ENCODE results near the gene PSMF1. TPM values are rescaled to one million over a fixed set of nuclear protein-coding genes. Genes with fewer than 3 reads are reported as not detected.

The PSMF1 gene
- total RNA-seq, 5 donors from 2014 or later (not counting 1 experiment from before 2014, with no cell fraction given): 106 to 142 (median 127) TPM

DNA sequence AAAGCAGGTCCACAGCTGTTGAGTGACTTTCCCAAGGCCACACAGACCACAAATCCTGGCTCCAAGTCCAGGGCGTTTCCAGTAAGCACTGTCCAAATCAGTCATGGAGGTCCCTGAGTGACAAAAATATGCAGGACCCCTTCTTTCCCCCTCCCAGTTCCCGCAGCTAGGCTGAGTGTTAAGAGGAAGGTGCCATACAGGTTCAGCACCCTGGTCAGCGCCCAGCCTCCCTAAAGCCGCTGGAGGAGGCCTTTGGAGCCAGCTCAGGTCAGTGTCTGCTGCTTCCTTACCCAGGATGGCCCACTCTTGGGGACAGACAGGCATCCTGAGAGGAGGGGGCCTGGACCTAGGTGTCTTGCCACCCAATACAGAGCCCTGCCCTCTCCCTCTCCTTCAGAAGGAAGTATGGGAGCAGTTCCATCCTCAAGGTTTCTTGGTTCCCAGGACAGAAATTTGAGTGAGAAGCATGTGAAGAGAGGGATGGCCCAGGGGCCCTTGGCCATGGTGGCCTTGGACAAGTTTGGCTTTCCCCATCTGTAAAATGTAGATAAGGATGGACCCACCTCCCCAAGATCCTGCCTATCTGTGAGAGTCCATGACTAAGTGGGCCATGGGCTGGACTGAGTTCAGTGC, 53.2 kb downstream of the PSMF1 start:
- no CpG with 5 or more reads among the region's 4 CpGs for WGBS (ENCODE audit: insufficient coverage)
- H3K27me3 Mint-ChIP-seq: no peaks in the 10 kb centered on the region
- Histone ChIP-seq H3K4me1 (ENCODE audit: control insufficient read depth in 1 of 2, extremely low read depth in 1 of 2, insufficient read depth in 2 of 2, low read length in 2 of 2) (no peaks in the 10 kb centered on the region), H3K9me3 (no peaks in the 10 kb centered on the region), H3K27me3 (replicated peaks in 1 of 2; ENCODE audit: control insufficient read depth in 2 of 2, extremely low read depth in 1 of 2, insufficient read depth in 2 of 2, low read length in 1 of 2) (no peaks in the 10 kb centered on the region), H3K27ac (ENCODE audit: low read length) (no peak overlapping the region), H3K36me3 (ENCODE audit: control insufficient read depth in 2 of 2, extremely low read depth in 1 of 2, insufficient read depth in 1 of 2, low read length in 1 of 2) (peaks cover 12 to 73% of the 10 kb centered on the region in 2 donors), H3K4me3 (ENCODE audit: control insufficient read depth in 1 of 2, extremely low read depth in 1 of 2, low read length in 1 of 2) (no peak overlapping the region)
- ATAC-seq (replicated peaks in 1 of 4) (no peak), DNase-seq (peak in 6 of 35 experiments; percentile 4 to 28 (median 17))
- peaks cover 84% of the 10 kb centered on the region for H3K36me3 Mint-ChIP-seq
- ChIA-PET POLR2A (no interaction called here), CTCF (no interaction called here)
- H3K9me3 Mint-ChIP-seq: no peaks in the 10 kb centered on the region
- H3K4me3 Mint-ChIP-seq: no peak overlapping the region
- no peaks in the 10 kb centered on the region for H3K4me1 Mint-ChIP-seq
- H3K27ac Mint-ChIP-seq: no peak overlapping the region

DNA sequence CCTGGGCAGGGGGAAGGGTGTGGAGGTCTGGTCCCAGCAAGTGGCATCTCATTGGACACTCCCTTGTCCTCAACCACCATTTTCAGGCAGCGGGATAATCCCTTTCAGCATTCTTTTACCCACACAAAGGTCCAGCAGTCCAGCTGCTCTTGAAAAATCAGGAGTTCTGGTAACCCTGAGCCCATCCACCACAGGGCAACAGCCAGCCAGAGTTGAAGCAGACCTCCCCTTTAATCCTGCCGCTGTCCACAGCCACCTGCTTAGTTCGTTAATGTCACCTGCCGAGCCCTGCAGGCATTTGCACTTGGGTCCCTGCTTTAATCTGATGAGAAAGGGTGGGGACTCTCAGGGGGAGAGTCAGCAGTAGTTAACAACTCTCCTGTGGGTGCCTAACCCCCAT, 55.3 kb downstream of the PSMF1 start:
- no peaks in the 10 kb centered on the region for H3K27me3 ChIP-seq (replicated peaks in 1 of 2; ENCODE audit: control insufficient read depth in 2 of 2, extremely low read depth in 1 of 2, insufficient read depth in 2 of 2, low read length in 1 of 2)
- no peak overlapping the region for H3K27ac ChIP-seq (ENCODE audit: low read length)
- no peaks in the 10 kb centered on the region for H3K4me1 ChIP-seq (ENCODE audit: control insufficient read depth in 1 of 2, extremely low read depth in 1 of 2, insufficient read depth in 2 of 2, low read length in 2 of 2)
- ATAC-seq (replicated peaks in 1 of 4): no peak
- no peak overlapping the region for H3K27ac Mint-ChIP-seq
- no peaks in the 10 kb centered on the region for H3K27me3 Mint-ChIP-seq
- CTCF ChIA-PET: no interaction called here
- POLR2A ChIA-PET: no interaction called here
- no peak overlapping the region for H3K4me3 ChIP-seq (ENCODE audit: control insufficient read depth in 1 of 2, extremely low read depth in 1 of 2, low read length in 1 of 2)
- DNase-seq: no peak
- no peaks in the 10 kb centered on the region for H3K4me1 Mint-ChIP-seq
- WGBS (ENCODE audit: insufficient coverage): 100% methylated on average over 1 of the region's 4 CpGs
- H3K4me3 Mint-ChIP-seq: no peak overlapping the region
- H3K36me3 Mint-ChIP-seq: peaks cover 73% of the 10 kb centered on the region
- no peaks in the 10 kb centered on the region for H3K9me3 Mint-ChIP-seq
- peaks cover 12 to 56% of the 10 kb centered on the region in 2 donors for H3K36me3 ChIP-seq (ENCODE audit: control insufficient read depth in 2 of 2, extremely low read depth in 1 of 2, insufficient read depth in 1 of 2, low read length in 1 of 2)
- H3K9me3 ChIP-seq: no peaks in the 10 kb centered on the region

DNA sequence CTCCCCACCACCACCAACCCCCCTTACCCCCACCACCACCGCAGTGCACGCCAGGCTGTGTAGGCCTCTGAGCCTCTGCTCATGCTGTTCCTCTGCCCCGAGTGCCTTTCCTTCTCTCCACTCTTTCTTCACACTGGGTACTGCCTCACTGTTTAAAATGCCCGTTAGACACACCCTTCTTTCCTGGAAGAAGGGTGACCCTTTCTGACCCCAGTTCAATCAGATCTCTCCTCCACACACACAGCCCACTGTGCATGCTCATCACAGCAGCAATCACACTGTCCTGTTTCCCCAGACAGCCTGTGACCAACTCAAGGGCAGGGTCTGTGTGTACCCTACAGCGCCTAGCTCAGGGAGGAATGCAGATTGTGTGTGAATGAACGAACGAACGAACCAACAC, 56.4 kb downstream of the PSMF1 start:
- H3K27me3 ChIP-seq (replicated peaks in 1 of 2; ENCODE audit: control insufficient read depth in 2 of 2, extremely low read depth in 1 of 2, insufficient read depth in 2 of 2, low read length in 1 of 2): no peaks in the 10 kb centered on the region
- Mint-ChIP-seq H3K9me3 (no peaks in the 10 kb centered on the region), H3K4me3 (no peak overlapping the region), H3K27ac (no peak overlapping the region), H3K27me3 (no peaks in the 10 kb centered on the region), H3K4me1 (no peaks in the 10 kb centered on the region), H3K36me3 (peaks cover 66% of the 10 kb centered on the region)
- no peaks in the 10 kb centered on the region for H3K4me1 ChIP-seq (ENCODE audit: control insufficient read depth in 1 of 2, extremely low read depth in 1 of 2, insufficient read depth in 2 of 2, low read length in 2 of 2)
- H3K36me3 ChIP-seq (ENCODE audit: control insufficient read depth in 2 of 2, extremely low read depth in 1 of 2, insufficient read depth in 1 of 2, low read length in 1 of 2): peaks cover 12 to 46% of the 10 kb centered on the region in 2 donors
- H3K27ac ChIP-seq (ENCODE audit: low read length): no peak overlapping the region
- ChIA-PET CTCF (no interaction called here), POLR2A (interaction anchor here in 1 of 2 donors (0.5 kb wide), 1 partner anchor 627 kb away, joined by 4 read pairs; no protein-coding TSS in a partner anchor)
- no peak overlapping the region for H3K4me3 ChIP-seq (ENCODE audit: control insufficient read depth in 1 of 2, extremely low read depth in 1 of 2, low read length in 1 of 2)
- DNase-seq (no peak), ATAC-seq (replicated peaks in 1 of 4) (no peak)
- no peaks in the 10 kb centered on the region for H3K9me3 ChIP-seq
- WGBS (ENCODE audit: insufficient coverage): 86% methylated on average over 3 of the region's 8 CpGs

DNA sequence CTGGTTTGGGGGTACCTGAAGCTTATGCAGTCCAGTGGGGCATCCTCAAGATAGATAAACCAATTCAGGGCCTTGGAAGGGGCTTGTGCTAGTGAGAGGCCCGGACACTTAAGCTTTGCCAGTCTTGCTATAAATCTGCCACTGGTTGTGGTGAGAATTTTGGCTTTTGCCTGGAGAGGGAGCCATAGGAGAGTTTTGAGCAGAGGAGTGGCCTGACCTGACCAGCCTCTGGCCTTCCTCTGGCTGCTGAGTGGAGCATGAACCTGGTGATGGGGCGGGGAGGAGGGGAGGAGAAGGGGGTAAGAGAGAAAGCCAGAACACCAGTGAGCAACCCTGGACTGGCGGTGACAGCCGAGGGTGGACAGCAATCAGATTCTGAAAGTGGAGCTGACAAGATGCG, 59.3 kb downstream of the PSMF1 start:
- H3K27ac Mint-ChIP-seq: peak overlapping the region in 1 of 2 donors; percentile 4
- Histone ChIP-seq H3K9me3 (no peaks in the 10 kb centered on the region), H3K4me1 (ENCODE audit: control insufficient read depth in 1 of 2, extremely low read depth in 1 of 2, insufficient read depth in 2 of 2, low read length in 2 of 2) (no peaks in the 10 kb centered on the region), H3K27ac (ENCODE audit: low read length) (no peak overlapping the region), H3K4me3 (ENCODE audit: control insufficient read depth in 1 of 2, extremely low read depth in 1 of 2, low read length in 1 of 2) (no peak overlapping the region), H3K27me3 (replicated peaks in 1 of 2; ENCODE audit: control insufficient read depth in 2 of 2, extremely low read depth in 1 of 2, insufficient read depth in 2 of 2, low read length in 1 of 2) (peaks cover 0 to 3% of the 10 kb centered on the region in 2 experiments), H3K36me3 (ENCODE audit: control insufficient read depth in 2 of 2, extremely low read depth in 1 of 2, insufficient read depth in 1 of 2, low read length in 1 of 2) (peaks cover 6 to 24% of the 10 kb centered on the region in 2 donors)
- DNase-seq (no peak), ATAC-seq (replicated peaks in 1 of 4) (no peak)
- 94% methylated on average over 5 of the region's 5 CpGs for WGBS (ENCODE audit: insufficient coverage)
- no peaks in the 10 kb centered on the region for H3K4me1 Mint-ChIP-seq
- no peaks in the 10 kb centered on the region for H3K9me3 Mint-ChIP-seq
- H3K4me3 Mint-ChIP-seq: no peak overlapping the region
- peaks cover 0 to 5% of the 10 kb centered on the region in 2 donors for H3K27me3 Mint-ChIP-seq
- ChIA-PET POLR2A (no interaction called here), CTCF (interaction anchor here in 1 of 2 donors (0.6 kb wide), 1 partner anchor 1415 kb away, joined by 3 read pairs; no protein-coding TSS in a partner anchor)
- H3K36me3 Mint-ChIP-seq: peaks cover 47% of the 10 kb centered on the region

DNA sequence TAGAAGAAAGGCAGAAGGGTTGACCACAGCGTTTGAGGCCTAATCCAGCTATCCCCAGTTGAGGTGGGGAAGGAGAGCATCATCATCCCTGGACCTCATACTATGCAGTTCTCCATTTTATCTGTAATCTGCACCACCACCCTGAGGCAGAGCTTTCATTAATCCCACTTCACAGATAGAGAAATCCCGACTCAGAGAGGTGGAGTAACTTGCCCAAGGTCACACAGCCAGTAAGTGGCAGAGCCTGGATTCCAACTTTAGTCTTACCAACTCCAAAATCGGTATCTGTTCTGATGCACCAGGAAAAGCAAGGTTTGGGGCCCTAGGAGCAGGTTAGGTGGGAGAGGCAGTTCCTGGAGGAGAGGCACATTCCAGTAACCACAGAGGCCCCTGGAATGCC, 59.7 kb downstream of the PSMF1 start:
- no peak overlapping the region for H3K4me3 ChIP-seq (ENCODE audit: control insufficient read depth in 1 of 2, extremely low read depth in 1 of 2, low read length in 1 of 2)
- ChIA-PET POLR2A (no interaction called here), CTCF (interaction anchor here in 1 of 2 donors (0.6 kb wide), 1 partner anchor 1414 kb away, joined by 3 read pairs; no protein-coding TSS in a partner anchor)
- no peak overlapping the region for H3K27ac Mint-ChIP-seq
- no peaks in the 10 kb centered on the region for H3K9me3 Mint-ChIP-seq
- peaks cover 3% of the 10 kb centered on the region in 2 experiments for H3K27me3 ChIP-seq (replicated peaks in 1 of 2; ENCODE audit: control insufficient read depth in 2 of 2, extremely low read depth in 1 of 2, insufficient read depth in 2 of 2, low read length in 1 of 2)
- H3K27ac ChIP-seq (ENCODE audit: low read length): no peak overlapping the region
- no peaks in the 10 kb centered on the region for H3K4me1 ChIP-seq (ENCODE audit: control insufficient read depth in 1 of 2, extremely low read depth in 1 of 2, insufficient read depth in 2 of 2, low read length in 2 of 2)
- no peaks in the 10 kb centered on the region for H3K9me3 ChIP-seq
- H3K4me1 Mint-ChIP-seq: no peaks in the 10 kb centered on the region
- H3K36me3 ChIP-seq (ENCODE audit: control insufficient read depth in 2 of 2, extremely low read depth in 1 of 2, insufficient read depth in 1 of 2, low read length in 1 of 2): peaks cover 6 to 22% of the 10 kb centered on the region in 2 donors
- peaks cover 43% of the 10 kb centered on the region for H3K36me3 Mint-ChIP-seq
- H3K4me3 Mint-ChIP-seq: no peak overlapping the region
- H3K27me3 Mint-ChIP-seq: peaks cover under 1 to 5% of the 10 kb centered on the region in 2 donors
- DNase-seq (no peak), ATAC-seq (replicated peaks in 1 of 4) (no peak)
- WGBS (ENCODE audit: insufficient coverage): 80% methylated on average over 1 of the region's 3 CpGs

DNA sequence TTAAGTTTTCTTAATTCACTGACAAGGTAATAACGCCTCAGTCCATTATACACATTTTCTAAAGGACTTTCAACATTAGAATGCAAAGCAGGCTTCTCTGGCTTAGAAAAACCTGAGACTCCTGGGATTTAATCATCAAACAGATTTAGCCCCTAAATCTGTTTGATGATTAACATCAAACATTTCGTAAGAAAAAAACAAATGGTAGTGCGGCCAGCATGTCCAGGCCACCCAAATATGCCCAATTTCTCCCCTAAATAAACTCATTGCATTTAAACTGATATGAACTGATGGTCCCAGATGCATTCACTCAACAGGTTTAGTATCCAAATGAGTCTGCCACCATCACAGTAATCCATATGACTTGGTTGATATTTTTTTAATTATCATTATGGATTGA, 60.2 kb downstream of the PSMF1 start:
- ChIA-PET POLR2A (no interaction called here), CTCF (no interaction called here)
- Mint-ChIP-seq H3K36me3 (peaks cover 39% of the 10 kb centered on the region), H3K27ac (no peak overlapping the region), H3K4me3 (no peak overlapping the region), H3K9me3 (no peaks in the 10 kb centered on the region), H3K27me3 (peaks cover 5 to 7% of the 10 kb centered on the region in 2 donors), H3K4me1 (peaks cover 0 to 2% (median 0%) of the 10 kb centered on the region in 3 donors)
- no peaks in the 10 kb centered on the region for H3K9me3 ChIP-seq
- no peak overlapping the region for H3K4me3 ChIP-seq (ENCODE audit: control insufficient read depth in 1 of 2, extremely low read depth in 1 of 2, low read length in 1 of 2)
- no peaks in the 10 kb centered on the region for H3K4me1 ChIP-seq (ENCODE audit: control insufficient read depth in 1 of 2, extremely low read depth in 1 of 2, insufficient read depth in 2 of 2, low read length in 2 of 2)
- DNase-seq: no peak
- no peak overlapping the region for H3K27ac ChIP-seq (ENCODE audit: low read length)
- no peak for ATAC-seq (replicated peaks in 1 of 4)
- peaks cover 4 to 6% of the 10 kb centered on the region in 2 experiments for H3K27me3 ChIP-seq (replicated peaks in 1 of 2; ENCODE audit: control insufficient read depth in 2 of 2, extremely low read depth in 1 of 2, insufficient read depth in 2 of 2, low read length in 1 of 2)
- 93% methylated on average over 2 of the region's 3 CpGs for WGBS (ENCODE audit: insufficient coverage)
- peaks cover 6 to 17% of the 10 kb centered on the region in 2 donors for H3K36me3 ChIP-seq (ENCODE audit: control insufficient read depth in 2 of 2, extremely low read depth in 1 of 2, insufficient read depth in 1 of 2, low read length in 1 of 2)

All from T-cell (primary cell).